Umbilical cord (tissue), 2 donors: ENCODE measurements around the gene LOXL1. TPM values are rescaled to one million over a fixed set of nuclear protein-coding genes. Genes with fewer than 3 reads are reported as not detected.
A peak's percentile ranks its signal among the peaks of the same experiment; 100 is the strongest.

ENCODE experiments used
- DNase-seq: peaks from one replicate; pipeline ENCODE4 v3.0.0-alpha.2; 2015; ENCODE audit warnings: low spot score
- total RNA-seq: library from RNA; depleted of rRNA; stranded (reverse); fragments of >200 nt; gene quantifications from one replicate; pipeline ENCODE4 v1.2.3, GENCODE V29; 2014; ENCODE audit warnings: low replicate concordance; ENCODE audit not compliant: insufficient read depth

Gene LOXL1
- total RNA-seq, 1 donor from 2014 or later, result 212 TPM

DNA sequence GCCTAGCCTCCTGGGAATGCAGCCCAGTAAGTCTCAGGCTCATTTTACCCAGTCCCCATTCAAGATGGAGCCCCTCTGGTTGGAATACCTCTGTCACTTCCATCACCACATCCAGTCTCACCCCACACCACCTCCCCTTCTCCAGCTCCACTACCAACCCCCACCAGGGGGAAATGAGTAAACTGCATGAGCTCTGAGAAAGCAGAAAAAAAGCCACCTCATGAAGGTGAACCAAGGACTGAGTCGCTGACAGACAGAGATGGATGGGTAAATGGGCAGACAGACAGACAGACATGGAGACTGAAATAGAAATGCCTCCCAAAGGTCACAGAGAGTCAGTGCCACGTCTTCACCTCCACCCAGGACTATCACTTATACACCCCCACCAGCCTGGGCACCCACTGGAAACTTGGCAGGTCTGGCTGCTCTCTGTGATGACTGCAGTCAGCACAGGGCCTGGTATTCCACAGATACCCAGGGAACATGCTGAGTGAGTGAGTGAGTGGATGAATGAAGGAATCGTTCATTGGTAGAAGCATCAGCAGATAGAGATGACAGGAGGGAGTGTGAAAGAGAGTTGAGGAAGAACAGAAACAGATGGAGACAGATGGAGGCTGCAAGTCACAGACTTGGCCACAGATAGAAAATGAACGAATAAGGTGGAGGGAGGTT is 4.9 kb upstream of the LOXL1 start:
- DNase-seq, result no peak

DNA sequence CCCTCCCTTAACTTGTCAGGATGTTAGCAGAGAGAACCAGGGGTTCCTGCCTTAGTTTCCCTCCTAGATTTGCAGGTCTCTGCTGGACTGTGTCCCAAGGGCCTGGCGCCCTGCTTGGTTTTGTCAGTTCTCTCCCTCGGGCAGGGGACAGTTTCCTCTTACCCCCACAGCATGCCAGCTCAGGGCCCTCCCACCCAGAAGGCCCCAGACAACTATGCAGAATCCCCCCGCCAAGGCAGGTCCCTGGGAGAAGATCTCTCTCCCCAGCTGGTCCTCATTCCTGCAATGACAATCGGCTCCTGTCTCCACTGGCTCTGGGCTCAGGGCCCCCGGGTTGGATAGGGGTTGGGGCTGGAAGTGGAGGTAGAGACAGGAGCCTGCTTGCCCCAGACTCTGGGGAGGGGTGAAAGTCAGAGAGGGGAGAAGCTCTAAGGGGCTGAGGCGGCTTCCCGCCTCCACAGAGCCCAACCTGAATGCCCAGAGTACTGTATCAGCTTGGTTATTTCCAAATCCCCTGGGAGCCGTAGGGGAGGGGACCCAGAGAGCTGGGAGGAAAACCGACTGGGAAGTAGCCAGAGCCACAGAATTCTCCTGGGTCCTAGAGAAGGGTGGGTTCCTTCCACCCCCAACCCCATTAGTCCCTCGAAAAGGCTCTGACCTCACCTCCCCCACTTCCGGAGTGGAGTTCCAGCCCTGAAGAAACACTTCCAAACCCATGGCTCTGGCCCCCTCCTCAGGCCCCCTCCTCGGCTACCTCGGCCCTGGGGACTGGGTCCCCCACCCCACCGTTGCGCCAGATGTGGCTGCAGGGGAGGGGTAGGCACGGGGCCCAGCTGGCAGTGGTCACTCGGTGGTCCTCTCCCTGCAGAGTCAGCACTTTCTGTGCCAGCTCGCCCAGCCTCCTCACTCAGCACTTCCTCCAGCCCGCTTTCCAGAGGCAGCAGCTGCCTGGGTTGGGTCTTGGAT is 3.8 kb upstream of the LOXL1 start:
- DNase-seq, result peak; percentile 89

GRCh38 chr15:73923156-73923487 is 3.1 kb upstream of the LOXL1 start:
- no peak for DNase-seq

DNA sequence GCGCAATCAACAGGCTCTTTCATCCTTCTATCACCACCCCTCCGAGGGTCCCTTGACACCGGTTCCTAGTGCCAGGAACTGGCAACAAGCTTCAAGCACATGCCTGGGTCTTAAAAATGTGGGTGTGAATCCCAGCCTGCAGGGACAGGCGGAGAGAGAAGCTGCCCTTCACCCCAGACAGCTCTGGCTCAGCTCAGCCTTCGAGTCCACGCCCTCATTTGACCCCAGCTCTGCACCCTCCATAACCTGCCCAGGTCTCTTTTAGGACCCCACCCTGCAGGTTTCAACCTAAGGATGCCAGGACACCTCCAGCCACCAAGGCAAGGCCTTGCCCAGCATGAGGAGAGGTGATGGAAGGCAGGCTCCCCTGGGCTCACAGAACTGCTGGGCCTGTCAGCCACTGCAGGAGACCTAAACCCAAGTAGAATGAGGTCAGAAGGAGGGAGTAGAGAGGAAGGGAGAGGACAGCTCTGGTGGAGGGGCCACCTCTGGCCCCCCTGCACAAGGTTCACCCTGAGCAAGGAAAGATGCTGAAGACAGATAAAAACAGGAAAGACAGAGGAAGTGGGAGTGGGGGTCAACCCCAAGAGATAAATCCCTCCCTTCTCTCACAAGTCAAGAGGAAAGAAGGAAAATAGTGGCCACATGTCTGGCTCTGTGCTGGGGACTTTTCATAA is 2.6 kb upstream of the LOXL1 start:
- DNase-seq, result no peak

- peak; percentile 90 for DNase-seq
These were observed 1.9 kb upstream of the LOXL1 start for GRCh38 chr15:73924171-73924921.

DNA sequence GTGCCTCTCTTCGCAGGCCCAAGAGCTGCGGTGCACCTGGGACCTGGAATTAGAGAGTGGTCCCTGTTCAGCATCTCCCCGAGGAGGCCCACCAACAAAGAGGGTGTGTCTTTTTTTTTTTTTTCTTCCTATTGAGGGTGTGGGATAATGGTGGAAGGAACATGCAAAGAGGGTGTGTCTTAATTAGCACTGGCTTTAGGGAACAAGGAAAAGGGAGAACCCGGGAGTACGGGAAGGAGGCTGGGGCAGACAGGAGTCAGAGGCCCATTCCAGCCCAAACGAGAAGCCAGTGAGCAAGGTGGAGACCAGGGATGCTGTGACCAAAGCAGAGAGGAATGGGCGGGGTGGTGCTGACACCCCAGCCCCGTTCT is 429 bp upstream of the LOXL1 start:
- no peak for DNase-seq

DNA sequence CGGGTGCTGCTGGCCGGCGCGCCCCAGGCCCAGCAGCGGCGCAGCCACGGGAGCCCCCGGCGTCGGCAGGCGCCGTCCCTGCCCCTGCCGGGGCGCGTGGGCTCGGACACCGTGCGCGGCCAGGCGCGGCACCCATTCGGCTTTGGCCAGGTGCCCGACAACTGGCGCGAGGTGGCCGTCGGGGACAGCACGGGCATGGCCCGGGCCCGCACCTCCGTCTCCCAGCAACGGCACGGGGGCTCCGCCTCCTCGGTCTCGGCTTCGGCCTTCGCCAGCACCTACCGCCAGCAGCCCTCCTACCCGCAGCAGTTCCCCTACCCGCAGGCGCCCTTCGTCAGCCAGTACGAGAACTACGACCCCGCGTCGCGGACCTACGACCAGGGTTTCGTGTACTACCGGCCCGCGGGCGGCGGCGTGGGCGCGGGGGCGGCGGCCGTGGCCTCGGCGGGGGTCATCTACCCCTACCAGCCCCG is 777 bp downstream of the LOXL1 start:
- DNase-seq, result peak; percentile 37

DNA sequence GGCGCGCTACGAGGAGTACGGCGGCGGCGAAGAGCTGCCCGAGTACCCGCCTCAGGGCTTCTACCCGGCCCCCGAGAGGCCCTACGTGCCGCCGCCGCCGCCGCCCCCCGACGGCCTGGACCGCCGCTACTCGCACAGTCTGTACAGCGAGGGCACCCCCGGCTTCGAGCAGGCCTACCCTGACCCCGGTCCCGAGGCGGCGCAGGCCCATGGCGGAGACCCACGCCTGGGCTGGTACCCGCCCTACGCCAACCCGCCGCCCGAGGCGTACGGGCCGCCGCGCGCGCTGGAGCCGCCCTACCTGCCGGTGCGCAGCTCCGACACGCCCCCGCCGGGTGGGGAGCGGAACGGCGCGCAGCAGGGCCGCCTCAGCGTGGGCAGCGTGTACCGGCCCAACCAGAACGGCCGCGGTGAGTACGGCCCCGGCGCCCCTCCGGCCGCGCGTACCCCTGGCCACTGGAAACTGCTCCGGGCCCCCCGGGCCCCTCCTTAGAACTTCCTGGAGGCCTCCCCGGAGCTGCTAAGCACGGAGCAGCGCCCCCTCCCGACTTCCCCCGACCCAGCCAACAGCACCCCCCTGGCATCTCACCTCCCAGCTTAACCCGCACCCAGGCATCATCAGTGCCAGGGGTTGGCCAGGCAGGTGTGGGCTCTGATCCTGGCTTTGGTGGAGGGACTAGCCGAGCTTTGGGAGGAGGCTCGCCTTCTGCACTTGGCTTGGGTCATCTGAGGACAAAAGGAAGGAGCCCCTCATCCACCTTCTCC is 1.4 kb downstream of the LOXL1 start:
- DNase-seq, result peak; percentile 58

DNA sequence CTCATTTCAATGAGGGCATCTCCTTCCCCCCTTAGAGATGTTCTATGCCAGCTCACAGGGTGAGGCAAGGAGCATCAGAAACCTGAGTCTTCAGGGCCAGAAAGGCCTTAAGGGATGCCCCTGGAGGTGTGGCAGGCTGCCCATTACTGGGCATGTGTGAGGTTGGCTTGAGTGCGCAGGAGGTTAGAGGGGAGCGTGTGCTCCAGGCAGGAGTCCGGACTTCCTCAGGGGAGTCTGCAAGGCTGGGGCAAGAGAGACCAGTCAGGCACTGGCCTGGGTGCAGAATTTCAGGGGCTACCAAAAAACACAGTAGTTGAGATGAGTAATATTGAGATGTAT is 1.9 kb downstream of the LOXL1 start:
- no peak for DNase-seq

DNA sequence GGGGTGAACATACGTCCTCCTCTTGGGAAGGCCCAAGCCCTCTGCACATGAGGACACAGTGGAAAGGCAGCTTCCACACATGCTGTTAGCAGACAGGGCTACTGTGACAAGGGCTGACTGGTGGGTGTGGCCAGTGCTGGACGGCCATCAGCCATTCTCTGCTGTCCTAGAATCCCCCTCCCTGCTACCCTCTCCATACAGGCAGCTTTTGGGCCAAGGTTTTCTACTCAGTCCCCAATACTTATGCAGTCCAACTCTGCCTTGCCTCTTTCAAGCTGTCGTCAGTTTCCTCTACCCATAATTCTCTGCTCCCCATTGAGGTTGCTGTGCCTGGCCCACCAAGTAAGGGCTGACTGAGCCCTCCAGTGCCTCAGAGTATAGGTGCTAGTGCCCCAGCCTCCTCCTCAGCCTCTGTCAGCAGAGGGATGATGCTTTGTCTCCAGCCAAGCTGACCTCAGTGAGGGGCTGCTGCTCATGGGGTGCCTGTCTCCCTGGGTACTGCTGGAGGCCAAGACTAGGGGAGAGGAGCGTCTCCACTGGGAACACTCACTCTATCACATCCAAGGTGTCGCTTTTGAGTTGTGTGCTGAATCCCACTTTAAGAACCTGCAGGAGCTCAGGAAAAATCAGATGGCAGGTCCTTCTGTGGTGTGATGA is 2.8 kb downstream of the LOXL1 start:
- no peak for DNase-seq

DNA sequence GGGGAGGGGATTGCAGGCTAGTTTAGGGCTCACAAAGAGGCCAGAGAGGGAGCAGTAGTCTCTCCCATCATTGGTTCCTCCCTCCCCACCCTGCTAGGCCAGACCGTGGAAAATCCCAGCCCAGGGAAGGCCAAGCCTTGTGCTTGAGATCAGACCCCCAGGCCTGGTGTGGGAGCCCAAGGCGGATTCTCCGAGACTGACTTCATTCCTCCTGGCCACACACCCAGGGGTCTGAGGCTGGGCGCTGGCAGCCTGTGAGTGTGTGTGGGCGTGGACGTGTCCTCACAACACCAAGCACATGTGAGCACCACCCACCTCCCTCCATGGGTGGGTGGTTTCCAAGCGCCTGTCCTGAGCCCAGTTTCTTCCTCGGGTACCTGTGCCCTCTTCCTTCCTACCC is 4.1 kb downstream of the LOXL1 start:
- DNase-seq, result peak; percentile 85

GRCh38 chr15:73930790-73931281 is 4.6 kb downstream of the LOXL1 start:
- peak; percentile 72 for DNase-seq

- DNase-seq, result no peak
These were observed 5.2 kb downstream of the LOXL1 start for GRCh38 chr15:73931441-73931840.

GRCh38 chr15:73932381-73933191 is 6.3 kb downstream of the LOXL1 start:
- no peak for DNase-seq

GRCh38 chr15:73934281-73934680 is 8.0 kb downstream of the LOXL1 start:
- DNase-seq, result no peak

DNA sequence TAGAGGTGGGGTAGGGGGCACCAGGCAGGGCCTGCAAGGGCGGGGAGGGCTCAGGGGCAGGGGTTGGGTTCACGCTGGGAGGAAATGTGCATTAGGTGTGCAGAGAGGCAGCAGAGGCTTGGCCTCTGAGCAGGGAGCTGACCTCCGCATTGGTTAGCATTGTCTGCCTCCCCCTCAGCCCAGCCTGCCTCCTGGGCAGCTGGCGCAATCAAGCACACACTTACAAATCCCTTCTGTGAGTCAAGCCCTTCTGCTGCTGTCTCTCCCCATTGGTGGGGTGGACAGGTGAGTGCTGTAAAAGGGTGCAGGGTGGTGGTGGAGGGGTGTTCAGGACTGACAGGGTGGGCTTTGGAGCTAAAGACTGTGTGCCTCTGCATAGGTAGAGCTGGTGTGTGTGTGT is 9.3 kb downstream of the LOXL1 start:
- DNase-seq, result no peak

DNA sequence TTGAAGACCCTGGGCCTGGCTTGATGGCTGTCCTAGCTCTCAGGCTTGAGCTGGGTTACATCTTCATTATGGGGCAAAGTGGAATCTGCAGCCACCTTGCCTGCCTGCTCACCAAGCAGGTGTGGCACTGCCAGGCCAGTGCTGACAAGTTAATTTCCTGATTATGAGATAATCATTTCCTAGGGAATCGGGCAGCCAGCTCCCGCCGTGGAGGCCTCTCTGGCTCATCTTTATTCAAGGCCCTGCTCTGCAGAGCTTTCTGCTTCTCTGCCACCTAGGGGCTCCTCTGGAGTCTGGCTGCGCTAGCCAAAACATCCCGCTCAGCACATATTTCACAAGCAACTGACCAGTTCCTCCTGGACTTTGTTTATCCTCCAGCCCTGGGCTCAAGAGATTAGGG is 9.9 kb downstream of the LOXL1 start:
- peak; percentile 68 for DNase-seq

DNA sequence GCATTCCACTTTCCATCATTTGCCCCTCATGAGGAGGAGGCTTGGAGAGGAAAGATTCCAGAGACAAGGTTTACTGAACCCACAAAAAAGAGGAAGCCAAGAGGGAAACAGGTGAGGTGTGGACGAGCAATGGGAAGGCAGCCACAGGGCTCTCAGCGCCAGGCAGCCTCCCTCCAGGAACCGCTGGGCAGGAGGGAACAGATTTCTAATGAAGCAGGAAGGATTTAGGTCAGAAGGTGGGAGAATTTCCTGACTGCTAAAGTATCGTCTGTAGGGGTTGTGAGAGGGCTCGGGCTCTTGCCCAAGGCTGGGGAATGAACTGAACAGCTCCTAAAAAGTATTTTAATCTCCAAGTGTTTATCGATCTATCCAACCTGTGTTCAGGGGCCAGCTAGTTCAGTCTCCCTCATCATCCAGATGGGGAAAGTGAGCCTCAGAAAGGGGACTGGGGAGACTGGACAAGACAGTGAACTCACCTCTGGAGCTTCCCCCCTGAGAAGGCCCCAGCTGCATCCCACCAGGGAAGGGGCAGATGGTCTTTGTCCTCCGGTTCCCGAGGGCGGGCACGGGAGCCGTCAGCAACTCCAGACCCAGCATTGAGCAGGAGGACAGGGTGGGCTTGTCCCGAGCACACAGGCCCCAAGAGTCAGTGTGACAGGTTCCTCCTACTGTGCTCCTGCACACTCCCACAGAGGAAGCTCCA is 10.5 kb downstream of the LOXL1 start:
- no peak for DNase-seq

- DNase-seq, result no peak
These were observed 11.0 kb downstream of the LOXL1 start for GRCh38 chr15:73937296-73937695.
